Hepatocyte (in vitro differentiated cells): ENCODE data around the gene MACROD2.

ENCODE experiments used
- CTCF ChIP-seq: fragments of 200-600 bp; sonication (generic); IDR thresholded peaks from 2 replicates; pipeline ENCODE4 v1.5.1; 2016; ENCODE audit warnings: antibody characterized with exemption, mild to moderate bottlenecking; ENCODE audit not compliant: poor library complexity
- EZH2 ChIP-seq: fragments of 200-600 bp; sonication (generic); IDR thresholded peaks from 2 replicates; pipeline ENCODE4 v1.6.1; 2016; ENCODE audit warnings: antibody characterized with exemption, mild to moderate bottlenecking, borderline replicate concordance

DNA sequence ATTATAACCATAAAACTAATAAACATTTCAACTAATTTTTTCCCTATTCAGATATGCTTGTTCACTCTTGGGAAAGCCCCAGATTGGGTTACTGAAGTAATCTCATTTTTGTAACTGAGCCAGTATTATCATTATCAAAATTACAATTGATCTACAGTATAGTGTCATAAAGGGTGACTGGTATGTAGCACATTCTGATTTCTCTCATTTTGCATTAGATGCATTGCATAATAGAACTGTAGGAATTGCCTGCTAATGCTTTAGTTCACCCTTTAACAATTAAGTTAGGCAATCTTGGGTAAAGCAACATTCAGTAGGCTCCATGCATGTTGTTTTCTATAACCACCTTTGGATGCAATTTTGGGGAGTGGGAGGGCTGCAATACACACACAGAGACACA, 492.9 kb downstream of the MACROD2 start:
- no peak for TF ChIP-seq CTCF
- no peak for TF ChIP-seq EZH2
